HG03196 (cell line): ENCODE measurements around the gene GAR1.
"Not testable (repeated sequence)": the region's sequence is repeated elsewhere in the genome, so short reads cannot be mapped to it uniquely, and the experiment has no call there.

Source experiments
- ATAC-seq: cut with Tn5 transposase; IDR thresholded peaks from one replicate; pipeline ENCODE4 v1.9.1; 2021; ENCODE audit not compliant: unreplicated experiment

The GAR1 gene

GRCh38 chr4:109846395-109847098 lies 31.0 kb downstream of the GAR1 start:
- ATAC-seq: no peak

- no peak for ATAC-seq
These were observed 32.4 kb downstream of the GAR1 start, which contains the start of gene LRIT3 for GRCh38 chr4:109847896-109848442. TSS of gene LRIT3 (plus strand) at chr4:109848107. CDS start at chr4:109848202, 95 bp downstream.

- ATAC-seq: no peak
These were observed 32.9 kb downstream of the GAR1 start for GRCh38 chr4:109848501-109848900.

- ATAC-seq: no peak
These were observed 35.0 kb downstream of the GAR1 start for GRCh38 chr4:109850601-109851000.

- ATAC-seq: not testable (repeated sequence)
These were observed 44.1 kb downstream of the GAR1 start for GRCh38 chr4:109859426-109860300.

- ATAC-seq: no peak
These were observed 45.7 kb downstream of the GAR1 start for GRCh38 chr4:109861271-109861670.

- no peak for ATAC-seq
These were observed 46.5 kb downstream of the GAR1 start for GRCh38 chr4:109861916-109862511.

- no peak for ATAC-seq
These were observed 48.6 kb downstream of the GAR1 start for GRCh38 chr4:109864134-109864533.

- no peak for ATAC-seq
These were observed 54.5 kb downstream of the GAR1 start for GRCh38 chr4:109870061-109870460.

GRCh38 chr4:109872065-109872464 lies 56.5 kb downstream of the GAR1 start:
- no peak for ATAC-seq

- ATAC-seq: no peak
These were observed 57.5 kb downstream of the GAR1 start for GRCh38 chr4:109872950-109873656.

GRCh38 chr4:109873791-109874514 lies 58.4 kb downstream of the GAR1 start:
- no peak for ATAC-seq
